IMR-90 (cell line): Measurements from ENCODE around the gene OSBPL8. TPM values are rescaled to one million over a fixed set of nuclear protein-coding genes. Genes with fewer than 3 reads are reported as not detected.

Experiments used
- ATAC-seq: fragments of 200-7000 bp; cut with Tn5 transposase; 2 replicates; pipeline ENCODE4 v1.9.1; 2020; ENCODE audit warnings: low read depth, mild to moderate bottlenecking, moderate library complexity
- BruUV-seq: library from RNA; stranded (reverse); fragments of 400-500 nt; replicated peaks from 2 replicates; lab custom pipeline; 2021; lab: Mats Ljungman, UMichigan
- CTCF ChIA-PET: fragments of 300-600 bp; formaldehyde crosslinking; extraction: SDS; loops from one replicate; lab custom pipeline; 2021; ENCODE audit warnings: antibody characterized with exemption; lab: Yijun Ruan, JAX
- POLR2A ChIA-PET: fragments of 300-600 bp; sonication (Branson Sonifier 250); formaldehyde crosslinking; loops from one replicate; lab custom pipeline; 2022; ENCODE audit warnings: antibody characterized with exemption; ENCODE audit not compliant: unreplicated experiment; lab: Charles Lee
- DNase-seq: peaks from one replicate; pipeline ENCODE4 v3.0.0; 2013
- H2AFZ ChIP-seq: replicated peaks from 2 replicates; pipeline ENCODE3; 2013; ENCODE audit warnings: low read length, mild to moderate bottlenecking; ENCODE audit not compliant: poor library complexity
- H2AK5ac ChIP-seq: 2 replicates; pipeline ENCODE4 v1.6.1; 2013; ENCODE audit warnings: low read depth, low read length, inconsistent platforms
- H2AK9ac ChIP-seq: replicated peaks from 2 replicates; pipeline ENCODE3; 2013; ENCODE audit warnings: mild to moderate bottlenecking, low read depth, low read length, moderate library complexity; ENCODE audit not compliant: poor library complexity
- H2BK120ac ChIP-seq: 2 replicates; pipeline ENCODE4 v1.6.1; 2013; ENCODE audit warnings: low read depth, low read length, inconsistent platforms
- H2BK15ac ChIP-seq: 3 replicates; pipeline ENCODE4 v1.6.1; 2013; ENCODE audit warnings: low read depth, low read length, inconsistent platforms
- H2BK20ac ChIP-seq: 2 replicates; pipeline ENCODE4 v1.6.1; 2013; ENCODE audit warnings: low read depth, mild to moderate bottlenecking, inconsistent platforms, low read length, moderate library complexity
- H2BK5ac ChIP-seq: 2 replicates; pipeline ENCODE4 v1.6.1; 2013; ENCODE audit warnings: mild to moderate bottlenecking, low read depth, low read length, inconsistent platforms; ENCODE audit not compliant: poor library complexity, severe bottlenecking
- H3K14ac ChIP-seq: replicated peaks from 2 replicates; pipeline ENCODE4 v1.6.1; 2013; ENCODE audit warnings: low read depth, low read length, inconsistent platforms
- H3K18ac ChIP-seq: 2 replicates; pipeline ENCODE4 v1.6.1; 2013; ENCODE audit warnings: low read depth, low read length, control low read depth
- H3K23ac ChIP-seq: 2 replicates; pipeline ENCODE4 v1.6.1; 2013; ENCODE audit warnings: low read depth, low read length, inconsistent platforms
- H3K27ac ChIP-seq: 2 replicates; pipeline ENCODE4 v1.5.1; 2013; ENCODE audit warnings: mild to moderate bottlenecking, control low read depth, low read length; ENCODE audit not compliant: insufficient read depth
- H3K27me3 ChIP-seq: 2 replicates; pipeline ENCODE4 v1.6.1; 2013; ENCODE audit warnings: low read length; ENCODE audit not compliant: control insufficient read depth, insufficient read depth
- H3K36me3 ChIP-seq: 2 replicates; pipeline ENCODE4 v1.6.1; 2013; ENCODE audit warnings: low read length, mixed read lengths; ENCODE audit not compliant: control insufficient read depth, insufficient read depth
- H3K4ac ChIP-seq: 2 replicates; pipeline ENCODE4 v1.6.1; 2013; ENCODE audit warnings: low read depth, low read length, inconsistent platforms
- H3K4me1 ChIP-seq: 2 replicates; pipeline ENCODE4 v1.6.1; 2013; ENCODE audit warnings: low read length, mixed read lengths; ENCODE audit not compliant: control insufficient read depth, insufficient read depth
- H3K4me2 ChIP-seq: 2 replicates; pipeline ENCODE4 v1.6.1; 2013; ENCODE audit warnings: low read depth, mild to moderate bottlenecking, control low read depth, low read length, moderate library complexity
- H3K4me3 ChIP-seq: 2 replicates; pipeline ENCODE4 v1.5.1; 2013; ENCODE audit warnings: low read depth, mild to moderate bottlenecking, control low read depth, low read length, moderate library complexity; ENCODE audit not compliant: insufficient read depth
- H3K56ac ChIP-seq: 2 replicates; pipeline ENCODE4 v1.6.1; 2013; ENCODE audit warnings: low read length, inconsistent platforms; ENCODE audit not compliant: insufficient read depth; ENCODE audit errors: extremely low read depth
- H3K79me1 ChIP-seq, 2 experiments: 2 replicates each; pipeline ENCODE4 v1.6.1; 2013; ENCODE audit warnings: low read length in 2 of 2, inconsistent platforms in 1 of 2, low read depth in 1 of 2
- H3K9ac ChIP-seq: 2 replicates; pipeline ENCODE4 v1.6.1; 2013; ENCODE audit warnings: low read depth, low read length, control low read depth
- H3K9me1 ChIP-seq: 2 replicates; pipeline ENCODE4 v1.6.1; 2013; ENCODE audit warnings: low read length, inconsistent platforms; ENCODE audit not compliant: insufficient read depth
- H3K9me3 ChIP-seq: 2 replicates; pipeline ENCODE4 v1.6.1; 2013; ENCODE audit warnings: low read length; ENCODE audit not compliant: control insufficient read depth, insufficient read depth
- H4K20me1 ChIP-seq: 2 replicates; pipeline ENCODE4 v1.6.1; 2013; ENCODE audit warnings: low read length, inconsistent platforms; ENCODE audit not compliant: insufficient read depth
- H4K5ac ChIP-seq: 2 replicates; pipeline ENCODE4 v1.6.1; 2013; ENCODE audit warnings: mild to moderate bottlenecking, low read depth, low read length, control low read depth
- H4K8ac ChIP-seq, 2 experiments: 2 replicates each; pipeline ENCODE4 v1.6.1; 2013; ENCODE audit warnings: low read depth in 2 of 2, low read length in 2 of 2, control low read depth in 1 of 2, inconsistent platforms in 1 of 2
- H4K91ac ChIP-seq: 2 replicates; pipeline ENCODE4 v1.6.1; 2013; ENCODE audit warnings: low read depth, low read length, inconsistent platforms; ENCODE audit not compliant: insufficient read depth
- BHLHE40 ChIP-seq: fragments of 150-350 bp; IDR thresholded peaks from 2 replicates; pipeline ENCODE4 v1.6.1; 2016; ENCODE audit warnings: mild to moderate bottlenecking, low read depth, low read length
- CEBPB ChIP-seq: IDR thresholded peaks from 2 replicates; pipeline ENCODE4 v1.6.1; 2012; ENCODE audit warnings: low read depth, low read length, improper control_type of control experiment
- CHD1 ChIP-seq: IDR thresholded peaks from 2 replicates; pipeline ENCODE4 v1.6.1; 2012; ENCODE audit warnings: low read depth, low read length, improper control_type of control experiment
- FOS ChIP-seq: fragments of 150-350 bp; IDR thresholded peaks from 2 replicates; pipeline ENCODE4 v1.6.1; 2016; ENCODE audit warnings: low read depth, low read length
- MAFK ChIP-seq: IDR thresholded peaks from 2 replicates; pipeline ENCODE4 v1.6.1; 2012; ENCODE audit warnings: low read depth, low read length, improper control_type of control experiment
- NFE2L2 ChIP-seq: fragments of 150-350 bp; IDR thresholded peaks from 2 replicates; pipeline ENCODE4 v1.6.1; 2016; ENCODE audit warnings: low read depth, mild to moderate bottlenecking, low read length
- POLR2A ChIP-seq: IDR thresholded peaks from 2 replicates; pipeline ENCODE4 v1.6.1; 2012; ENCODE audit warnings: mild to moderate bottlenecking, low read depth, low read length
- RCOR1 ChIP-seq: IDR thresholded peaks from 2 replicates; pipeline ENCODE4 v1.6.1; 2012; ENCODE audit warnings: mild to moderate bottlenecking, low read length, improper control_type of control experiment; ENCODE audit not compliant: insufficient replicate concordance
- RFX5 ChIP-seq: IDR thresholded peaks from 2 replicates; pipeline ENCODE4 v1.8.0; 2012; ENCODE audit warnings: low read depth, mild to moderate bottlenecking, low read length, moderate library complexity
- WGBS, 2 experiments: methylation state at CpG; one replicate each; pipeline versions ENCODE4 v1.1.5 to v1.1.7; 2013; ENCODE audit warnings: missing lambda C conversion rate in 2 of 2; ENCODE audit not compliant: insufficient read length in 1 of 2; ENCODE audit errors: extremely low coverage in 2 of 2; 5-methylcytosine and 5-hydroxymethylcytosine counted together
- dilution Hi-C: fragments of 300-500 bp; cut with HindIII; formaldehyde crosslinking; loops from one replicate; pipeline ENCODE4 v1.14.3; 2018; ENCODE audit warnings: low sequenced_read_pairs; ENCODE audit not compliant: unreplicated experiment
- in situ Hi-C: fragments of 300-500 bp; cut with MboI; formaldehyde crosslinking; loops from 3 replicates; pipeline ENCODE4 v1.14.3; 2019; ENCODE audit warnings: low sequenced_read_pairs, inconsistent platforms, mixed read lengths
- intact Hi-C: fragments of 100-400 bp; cut with micrococcal nuclease; formaldehyde crosslinking; loops from 2 replicates; pipeline ENCODE4 v1.10.0; 2022
- polyA plus RNA-seq, 3 experiments: library from polyadenylated mRNA; depleted of rRNA; stranded (reverse); fragments of >200 nt; gene quantifications; 2 replicates each; pipeline ENCODE4 v1.2.3, GENCODE V29; 2012; ENCODE audit warnings: low replicate concordance in 1 of 3
- total RNA-seq: library from RNA; depleted of rRNA; stranded (reverse); fragments of >200 nt; gene quantifications from 2 replicates; pipeline ENCODE4 v1.2.3, GENCODE V29; 2012

Gene OSBPL8
- total and polyA plus RNA-seq, 2 of the 4 experiments (the other 2 are of a cell fraction) = 17.8 to 24.2 TPM

DNA sequence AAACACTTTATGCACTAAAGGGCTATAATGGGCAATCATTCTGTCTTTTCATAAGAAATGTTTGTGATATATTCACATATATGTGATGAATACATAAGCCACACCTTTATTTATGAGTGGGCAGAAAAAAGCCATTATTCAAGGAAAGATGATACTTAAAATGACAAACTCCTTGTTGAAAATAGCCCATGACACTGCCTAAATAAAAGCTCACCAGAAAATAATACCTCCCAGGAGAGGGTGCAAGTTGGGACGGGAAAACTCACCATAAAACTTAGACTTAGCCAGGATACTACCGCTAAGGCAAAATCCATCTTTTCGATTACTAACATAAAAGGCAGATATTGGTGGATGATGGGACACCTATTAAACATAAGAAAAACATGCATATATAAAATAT lies 175.6 kb downstream of the OSBPL8 start:
- ATAC-seq = no peak
- H3K14ac ChIP-seq = no peak overlapping the region
- H2BK5ac ChIP-seq = no peak overlapping the region
- in situ Hi-C loops (no loop called here), intact Hi-C loops (no loop called here), dilution Hi-C loops (no loop called here)
- ChIA-PET POLR2A (no interaction called here), CTCF (no interaction called here)
- H4K5ac ChIP-seq = no peak overlapping the region
- H4K20me1 ChIP-seq = no peaks in the 10 kb centered on the region
- H3K18ac ChIP-seq = no peak overlapping the region
- no peak overlapping the region for H4K8ac ChIP-seq
- DNase-seq = no peak
- H3K4me1 ChIP-seq = no peaks in the 10 kb centered on the region
- H3K9me3 ChIP-seq = no peaks in the 10 kb centered on the region
- H3K27ac ChIP-seq = no peak overlapping the region
- no peak overlapping the region for H2AFZ ChIP-seq
- no peak overlapping the region for H2BK15ac ChIP-seq
- TF ChIP-seq BHLHE40 (no peak), MAFK (no peak), CEBPB (no peak), POLR2A (no peak), FOS (no peak), NFE2L2 (no peak), RFX5 (no peak), CHD1 (no peak), RCOR1 (no peak)
- no peak overlapping the region for H3K56ac ChIP-seq
- H3K23ac ChIP-seq = no peak overlapping the region
- no TSS peak for BruUV-seq
- H3K79me1 ChIP-seq = peaks cover 3 to 4% of the 10 kb centered on the region in 2 experiments; a peak in 1 of 4 replicates
- H3K9me1 ChIP-seq = peaks cover 6% of the 10 kb centered on the region; the same call in 1 of the 2 replicates
- no peak overlapping the region for H2AK9ac ChIP-seq
- no CpG with 5 or more reads among the region's 3 CpGs for WGBS, 2 experiments
- H2BK120ac ChIP-seq = no peak overlapping the region
- no peak overlapping the region for H3K4me2 ChIP-seq
- no peak overlapping the region for H4K91ac ChIP-seq
- H3K4me3 ChIP-seq = no peak overlapping the region
- no peak overlapping the region for H3K9ac ChIP-seq
- H3K36me3 ChIP-seq = peaks cover 6% of the 10 kb centered on the region
- H3K4ac ChIP-seq = no peak overlapping the region
- no peak overlapping the region for H2BK20ac ChIP-seq
- no peaks in the 10 kb centered on the region for H3K27me3 ChIP-seq
- no peak overlapping the region for H2AK5ac ChIP-seq
